ENCODE measurements around the gene GNG4.

DNA sequence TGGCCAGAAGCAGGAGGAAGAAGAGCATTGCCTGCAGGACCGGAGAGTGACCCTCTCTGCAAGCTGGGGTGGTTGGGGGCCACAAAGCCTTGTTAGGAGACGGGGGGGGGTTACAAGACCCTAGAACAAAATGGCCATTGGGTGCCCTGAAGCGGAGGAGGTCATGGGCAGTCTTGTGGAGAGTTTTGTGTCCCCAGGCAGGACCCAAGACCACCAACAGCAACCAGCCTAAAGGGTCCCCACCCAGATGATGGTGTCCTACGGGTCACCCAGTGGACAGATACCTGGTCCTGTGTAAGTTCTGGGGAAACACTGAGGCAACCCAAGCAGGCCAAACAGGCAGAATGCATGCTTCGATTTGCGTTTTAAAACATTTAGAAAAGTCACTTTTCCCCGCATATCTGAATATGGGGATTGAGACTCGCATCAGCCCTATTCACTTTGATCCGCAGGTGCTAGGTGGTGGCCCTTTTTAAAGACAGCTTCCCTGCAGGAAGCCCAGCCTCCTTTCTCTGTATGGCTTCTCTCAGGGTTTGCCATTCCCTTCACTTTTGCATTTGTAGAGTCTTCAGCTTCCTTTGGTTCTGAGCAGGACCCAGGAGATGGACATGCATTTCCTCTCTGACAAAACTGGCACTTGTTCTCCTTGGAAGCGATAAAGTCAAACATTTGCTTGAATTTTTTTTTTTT, 21.1 kb downstream of the GNG4 start:
- TF ChIP-seq RAD21 (IDR thresholded peaks at IDR 0.05; ENCODE audit: insufficient read depth, low read depth, low read length) = no peak
- no peak for TF ChIP-seq EZH2 (IDR thresholded peaks at IDR 0.05; ENCODE audit: borderline replicate concordance, control insufficient read depth, low read depth, low read length)
- TF ChIP-seq HDAC6 (IDR thresholded peaks at IDR 0.05; ENCODE audit: unreplicated experiment) = no peak
- no peak for TF ChIP-seq SMC3 (IDR thresholded peaks at IDR 0.05; ENCODE audit: borderline replicate concordance, low read length)
- TF ChIP-seq, protein P1, sequence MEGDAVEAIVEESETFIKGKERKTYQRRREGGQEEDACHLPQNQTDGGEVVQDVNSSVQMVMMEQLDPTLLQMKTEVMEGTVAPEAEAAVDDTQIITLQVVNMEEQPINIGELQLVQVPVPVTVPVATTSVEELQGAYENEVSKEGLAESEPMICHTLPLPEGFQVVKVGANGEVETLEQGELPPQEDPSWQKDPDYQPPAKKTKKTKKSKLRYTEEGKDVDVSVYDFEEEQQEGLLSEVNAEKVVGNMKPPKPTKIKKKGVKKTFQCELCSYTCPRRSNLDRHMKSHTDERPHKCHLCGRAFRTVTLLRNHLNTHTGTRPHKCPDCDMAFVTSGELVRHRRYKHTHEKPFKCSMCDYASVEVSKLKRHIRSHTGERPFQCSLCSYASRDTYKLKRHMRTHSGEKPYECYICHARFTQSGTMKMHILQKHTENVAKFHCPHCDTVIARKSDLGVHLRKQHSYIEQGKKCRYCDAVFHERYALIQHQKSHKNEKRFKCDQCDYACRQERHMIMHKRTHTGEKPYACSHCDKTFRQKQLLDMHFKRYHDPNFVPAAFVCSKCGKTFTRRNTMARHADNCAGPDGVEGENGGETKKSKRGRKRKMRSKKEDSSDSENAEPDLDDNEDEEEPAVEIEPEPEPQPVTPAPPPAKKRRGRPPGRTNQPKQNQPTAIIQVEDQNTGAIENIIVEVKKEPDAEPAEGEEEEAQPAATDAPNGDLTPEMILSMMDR (IDR thresholded peaks at IDR 0.05 in 2 of 3, conservative IDR thresholded peaks at IDR 0.05 in 1 of 3; ENCODE audit: control insufficient read depth in 2 of 3, extremely low read depth in 1 of 3, insufficient read depth in 1 of 3, low read depth in 3 of 3, low read length in 3 of 3) = no peak
- TF ChIP-seq TBL1XR1 (IDR thresholded peaks at IDR 0.05; ENCODE audit: low read depth, low read length) = no peak
- TF ChIP-seq RB1 (IDR thresholded peaks at IDR 0.05; ENCODE audit: borderline replicate concordance) = no peak
- TF ChIP-seq RCOR1 (conservative IDR thresholded peaks at IDR 0.05; ENCODE audit: low read depth, low read length) = no peak
- TF ChIP-seq, protein P2, sequence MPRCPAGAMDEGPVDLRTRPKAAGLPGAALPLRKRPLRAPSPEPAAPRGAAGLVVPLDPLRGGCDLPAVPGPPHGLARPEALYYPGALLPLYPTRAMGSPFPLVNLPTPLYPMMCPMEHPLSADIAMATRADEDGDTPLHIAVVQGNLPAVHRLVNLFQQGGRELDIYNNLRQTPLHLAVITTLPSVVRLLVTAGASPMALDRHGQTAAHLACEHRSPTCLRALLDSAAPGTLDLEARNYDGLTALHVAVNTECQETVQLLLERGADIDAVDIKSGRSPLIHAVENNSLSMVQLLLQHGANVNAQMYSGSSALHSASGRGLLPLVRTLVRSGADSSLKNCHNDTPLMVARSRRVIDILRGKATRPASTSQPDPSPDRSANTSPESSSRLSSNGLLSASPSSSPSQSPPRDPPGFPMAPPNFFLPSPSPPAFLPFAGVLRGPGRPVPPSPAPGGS (IDR thresholded peaks at IDR 0.05; ENCODE audit: borderline replicate concordance, insufficient read depth, low read depth, low read length, poor library complexity, severe bottlenecking) = no peak
- no peak for TF ChIP-seq IRF4 (IDR thresholded peaks at IDR 0.05; ENCODE audit: low read depth, low read length)
- no peak for TF ChIP-seq TARDBP (IDR thresholded peaks at IDR 0.05; ENCODE audit: borderline replicate concordance)
